GM18861 (cell line): ENCODE results near the gene CLEC2L.

Experiments used
- ATAC-seq: cut with Tn5 transposase; IDR thresholded peaks from one replicate; pipeline ENCODE4 v1.9.1; 2021; ENCODE audit not compliant: unreplicated experiment

Gene CLEC2L

DNA sequence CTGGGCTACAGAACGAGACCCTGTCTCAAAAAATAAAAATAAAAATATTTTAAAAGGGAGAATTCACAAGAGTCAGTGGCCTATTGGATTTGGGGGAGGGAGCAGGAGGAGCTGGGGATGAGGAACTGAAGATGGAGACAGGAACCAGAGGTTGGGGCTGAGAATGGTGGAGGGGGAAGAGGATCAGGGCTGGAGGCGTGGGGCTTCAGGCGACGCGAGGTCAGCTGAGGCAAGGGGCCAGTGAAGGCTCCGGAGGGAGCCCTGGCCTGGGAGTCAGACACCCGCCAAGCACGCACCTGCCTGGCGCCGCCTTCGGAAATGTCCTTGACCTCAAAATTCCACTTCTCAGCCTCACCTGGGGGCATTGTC is 671 bp upstream of the CLEC2L start:
- no peak for ATAC-seq

DNA sequence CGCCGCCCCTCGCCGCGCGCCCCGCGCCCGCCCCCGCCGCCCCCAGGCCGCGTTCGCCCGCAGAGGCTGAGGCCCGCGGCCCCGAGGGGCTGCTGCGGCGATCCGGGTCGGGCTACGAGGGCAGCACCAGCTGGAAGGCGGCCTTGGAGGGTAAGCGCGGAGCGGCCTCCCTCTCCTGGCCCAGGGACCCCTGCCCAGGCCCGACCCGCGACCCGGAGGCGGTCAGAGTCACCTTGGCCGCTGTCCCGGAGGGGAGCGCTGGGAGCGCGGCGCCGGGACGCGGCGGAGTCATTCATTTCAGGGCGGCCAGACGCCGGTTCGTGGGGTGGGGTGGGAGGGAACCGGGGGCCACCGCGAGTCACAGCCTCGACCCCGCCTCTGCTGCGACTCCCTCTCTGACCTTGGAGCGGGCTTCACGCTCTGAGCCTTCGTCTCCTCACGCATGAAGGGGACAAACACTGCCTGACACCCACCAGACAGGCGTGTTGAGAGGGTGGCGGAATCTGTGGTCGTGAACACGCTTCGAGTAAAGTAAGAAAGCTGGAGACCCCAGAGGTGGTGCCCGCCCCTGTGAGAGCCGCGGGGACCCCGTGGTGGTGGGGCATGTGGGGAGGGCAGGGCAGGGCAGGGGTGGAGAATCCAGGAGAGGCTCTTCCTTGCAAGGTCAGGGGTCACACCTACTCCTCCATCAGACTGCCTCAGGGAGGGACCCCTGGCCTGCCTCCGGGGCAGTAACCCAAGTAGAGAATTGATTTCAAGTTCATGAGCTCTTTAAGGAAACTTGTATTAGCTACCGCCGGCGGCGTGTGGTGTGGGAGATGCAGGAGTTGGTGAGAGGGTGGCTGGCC is 707 bp downstream of the CLEC2L start:
- no peak for ATAC-seq

DNA sequence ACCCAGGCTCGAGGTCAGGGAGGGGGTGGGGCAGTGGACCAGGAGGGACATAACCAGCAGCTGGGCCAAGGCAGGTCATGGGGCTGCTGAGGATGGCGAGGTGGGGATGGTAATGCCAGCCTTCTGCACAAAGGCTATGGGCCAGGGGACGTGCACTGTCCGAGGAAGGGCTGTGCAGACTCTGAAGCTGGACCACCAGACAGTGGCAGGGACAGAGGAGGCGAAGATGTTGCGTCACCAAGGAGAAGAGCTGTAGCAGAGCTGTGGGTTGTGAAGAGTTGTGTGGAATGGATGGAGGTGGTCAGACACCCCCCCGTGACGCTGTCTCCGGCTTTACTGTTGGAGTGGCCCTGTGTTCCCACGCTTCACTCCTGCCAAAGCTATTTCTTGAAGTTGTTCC is 1.8 kb downstream of the CLEC2L start:
- ATAC-seq = no peak

DNA sequence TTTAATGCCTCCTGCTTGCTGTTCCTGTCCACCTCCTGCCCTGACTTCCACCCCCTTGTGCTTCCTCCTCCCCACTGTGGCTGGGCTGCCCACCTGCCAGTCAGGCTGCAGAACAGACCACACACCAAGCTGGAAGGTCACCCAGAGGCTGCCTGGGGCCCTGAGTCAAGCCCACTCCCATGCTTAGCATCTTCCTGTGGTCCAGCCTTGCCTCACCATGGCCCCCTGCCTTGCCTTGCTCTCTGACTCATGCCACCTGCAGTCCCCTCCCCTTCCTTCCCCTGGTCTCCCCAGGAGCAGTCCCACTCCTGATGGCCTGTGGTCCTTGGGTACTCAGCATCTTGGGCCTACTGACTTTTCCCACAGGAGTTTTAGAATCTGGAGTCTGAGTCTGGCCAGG is 2.3 kb downstream of the CLEC2L start:
- ATAC-seq = no peak

DNA sequence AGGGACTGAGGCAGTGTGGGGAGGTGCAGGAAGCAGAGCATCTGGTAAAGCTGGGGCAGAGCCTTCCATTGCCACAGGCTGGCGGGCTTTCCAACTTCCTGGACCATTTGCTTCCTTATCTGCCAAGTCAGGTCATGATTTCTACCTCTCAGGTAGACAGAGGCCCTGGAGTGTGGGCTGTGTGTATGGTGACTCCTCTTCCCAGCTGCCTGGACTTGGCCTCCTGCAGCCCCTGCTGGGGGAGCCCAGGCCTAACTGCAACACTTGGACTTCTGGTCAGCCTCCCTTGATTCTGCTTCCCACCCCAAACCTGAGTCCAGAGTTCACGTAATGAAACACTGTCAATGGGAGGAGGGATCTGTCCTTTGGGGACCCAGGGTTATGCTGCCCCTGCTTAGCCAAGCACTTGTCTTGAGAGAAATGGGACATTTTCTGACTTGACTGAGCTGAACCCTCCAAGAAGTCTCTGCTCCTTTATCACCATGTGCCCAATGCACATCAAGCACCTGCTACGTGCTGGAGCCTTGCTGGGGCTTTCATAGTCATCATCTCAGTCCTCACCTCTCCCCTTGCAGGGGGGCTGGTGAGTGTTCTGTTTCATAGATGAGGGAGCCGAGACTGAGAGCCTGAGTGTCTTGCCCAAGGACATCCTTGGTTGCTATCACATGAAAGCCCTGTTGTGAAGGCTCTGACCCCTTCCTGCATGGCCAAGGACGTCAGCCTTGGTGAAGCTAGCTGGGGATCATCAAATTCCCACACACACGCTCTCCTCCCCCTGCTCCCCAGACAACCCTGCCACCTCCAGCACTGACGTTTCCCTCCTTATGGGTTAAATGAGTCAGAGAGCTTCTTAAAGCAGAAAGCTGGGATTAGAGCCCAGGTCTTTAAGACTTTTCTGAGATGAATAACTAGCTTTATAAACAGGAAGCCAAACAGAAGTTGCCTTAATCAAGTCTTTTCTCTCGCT is 3.4 kb downstream of the CLEC2L start:
- ATAC-seq = no peak

DNA sequence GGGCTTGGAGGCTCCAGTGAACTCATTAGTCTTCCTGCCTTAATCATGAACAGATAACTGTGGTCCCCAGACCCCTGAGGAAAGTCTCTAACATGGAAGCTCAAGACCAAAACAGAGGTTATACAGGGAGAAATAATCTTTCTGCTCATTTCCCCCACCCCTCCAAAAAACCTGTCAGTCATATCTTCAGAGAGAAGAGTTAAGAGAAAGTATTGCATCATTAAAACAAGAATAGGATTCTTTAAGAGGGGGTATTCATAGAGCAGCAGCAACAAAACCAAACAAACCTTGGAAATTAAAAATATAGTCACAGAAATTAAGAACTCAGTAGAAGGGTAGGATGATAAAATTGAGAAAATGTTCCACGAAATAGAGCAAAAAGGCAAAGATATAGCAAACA is 7.6 kb downstream of the CLEC2L start:
- ATAC-seq = no peak

DNA sequence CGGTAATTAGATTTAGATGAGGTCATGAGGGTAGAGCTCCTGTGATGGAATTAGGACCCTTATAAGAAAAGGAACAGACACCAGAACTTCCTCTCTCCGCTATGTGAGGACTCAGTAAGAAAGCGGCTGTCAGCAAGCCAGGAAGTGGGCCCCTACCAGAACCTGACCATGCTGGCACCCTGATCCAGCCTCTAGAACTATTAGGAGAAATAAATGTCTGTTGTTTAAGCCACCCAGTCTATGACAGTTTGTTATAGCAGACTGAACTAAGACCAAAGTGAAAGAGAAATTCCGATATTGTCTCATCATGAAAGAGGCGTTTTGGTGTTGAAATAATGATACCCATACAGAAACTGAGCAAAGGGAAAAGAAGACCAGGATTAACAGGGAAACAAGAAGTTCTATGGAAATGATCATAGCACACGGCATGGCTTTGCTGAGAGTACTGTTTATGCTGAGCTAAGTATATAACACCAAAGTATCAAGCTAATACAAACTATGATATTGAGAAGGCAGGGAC is 9.2 kb downstream of the CLEC2L start:
- no peak for ATAC-seq

DNA sequence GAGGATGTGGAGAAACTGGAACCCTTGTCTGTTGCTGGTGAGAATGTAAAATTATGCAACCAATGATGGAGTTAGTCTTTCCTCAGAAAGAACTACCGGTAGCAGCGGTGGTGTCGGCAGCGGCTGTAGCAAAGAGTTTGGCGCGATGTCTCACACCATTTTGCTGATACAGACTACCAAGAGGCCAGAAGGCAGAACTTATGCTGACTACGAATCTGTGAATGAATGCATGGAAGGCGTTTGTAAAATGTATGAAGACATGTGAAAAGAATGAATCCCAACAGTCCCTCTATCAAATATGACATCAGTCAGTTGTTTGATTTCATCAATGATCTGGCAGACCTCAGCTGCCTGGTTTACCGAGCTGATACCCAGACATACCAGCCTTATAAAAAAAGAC is 10.6 kb downstream of the CLEC2L start:
- ATAC-seq = no peak

DNA sequence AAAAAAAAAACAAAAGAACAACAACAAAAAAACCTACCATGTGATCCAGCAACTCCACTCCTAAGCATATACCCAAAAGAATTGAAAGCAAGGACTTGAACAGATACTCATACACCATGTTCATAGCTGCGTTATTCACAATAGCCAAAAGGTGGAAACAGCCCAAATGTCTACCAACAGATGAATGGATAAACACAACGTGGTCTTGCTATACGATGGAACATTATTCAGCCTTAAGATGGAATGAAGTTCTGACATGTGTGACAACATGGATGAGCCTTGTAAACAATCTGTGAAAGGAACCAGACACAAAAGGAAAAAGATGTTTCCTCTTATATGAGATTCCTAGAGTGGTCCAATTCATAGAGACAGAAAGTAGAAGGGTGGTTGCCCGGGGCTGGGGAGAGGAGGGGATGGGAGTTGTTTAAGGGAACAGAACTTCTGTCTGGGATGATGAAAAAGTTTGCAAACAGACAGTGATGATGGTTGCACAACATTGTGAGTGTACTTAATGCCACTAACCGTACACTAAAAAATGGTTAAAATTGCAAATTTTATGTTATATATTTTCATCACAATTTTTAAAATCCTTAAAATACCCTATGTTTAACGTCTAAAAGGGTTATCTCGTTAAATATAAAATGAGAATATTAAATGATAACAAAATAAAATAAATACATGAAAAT is 11.6 kb downstream of the CLEC2L start:
- no peak for ATAC-seq

DNA sequence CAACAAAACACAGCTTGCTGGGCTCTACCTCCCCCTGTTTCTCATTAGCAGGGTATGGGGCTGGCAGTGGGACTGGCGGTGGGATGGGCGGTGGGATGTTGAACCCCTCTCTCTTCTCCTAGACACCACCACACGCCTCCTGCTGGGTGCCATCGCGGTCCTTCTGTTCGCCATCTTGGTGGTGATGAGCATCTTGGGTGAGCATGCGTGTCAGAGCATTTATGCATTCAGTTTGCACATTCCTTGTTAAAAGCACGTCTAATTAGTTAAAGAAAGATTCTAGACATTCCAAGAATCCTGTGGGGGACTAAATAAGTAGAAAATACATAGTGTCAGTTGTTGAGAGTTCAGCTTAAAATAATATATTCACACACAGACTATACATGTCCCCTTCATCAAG is 12.7 kb downstream of the CLEC2L start:
- no peak for ATAC-seq

DNA sequence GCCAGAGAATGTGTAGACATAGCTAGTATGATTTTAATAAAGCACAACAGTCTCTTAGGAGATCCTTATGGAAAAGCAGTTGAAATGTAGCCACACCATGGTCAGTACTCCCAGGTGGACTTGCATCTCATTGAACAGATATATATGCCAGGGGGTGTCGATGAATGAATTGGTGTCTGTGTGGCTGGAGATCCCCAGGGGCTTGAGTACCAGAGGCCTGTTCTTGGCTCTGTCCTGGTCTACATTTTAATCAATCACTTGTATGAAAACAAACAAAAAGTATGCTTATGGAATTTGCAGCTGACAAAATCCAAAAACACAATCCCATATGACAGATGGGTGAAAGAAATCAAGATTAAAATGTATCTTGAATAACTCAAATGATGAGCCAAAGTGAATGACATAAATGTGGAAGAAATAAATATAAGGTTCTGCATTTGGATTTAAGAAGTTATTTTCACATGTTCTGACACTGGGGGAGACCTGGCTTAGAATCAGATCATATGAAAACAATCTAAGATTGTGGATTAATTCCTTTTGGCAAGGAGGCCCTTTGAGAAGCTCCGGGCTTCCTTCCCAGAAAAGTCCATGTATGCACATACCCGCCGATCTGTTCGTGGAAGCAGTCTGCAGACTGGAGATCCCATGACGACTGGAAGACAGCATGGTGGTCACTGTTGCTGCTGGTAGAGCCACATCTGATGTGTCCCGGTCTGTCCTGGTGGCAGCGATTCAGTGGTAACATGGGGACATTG is 15.6 kb downstream of the CLEC2L start:
- ATAC-seq = no peak

DNA sequence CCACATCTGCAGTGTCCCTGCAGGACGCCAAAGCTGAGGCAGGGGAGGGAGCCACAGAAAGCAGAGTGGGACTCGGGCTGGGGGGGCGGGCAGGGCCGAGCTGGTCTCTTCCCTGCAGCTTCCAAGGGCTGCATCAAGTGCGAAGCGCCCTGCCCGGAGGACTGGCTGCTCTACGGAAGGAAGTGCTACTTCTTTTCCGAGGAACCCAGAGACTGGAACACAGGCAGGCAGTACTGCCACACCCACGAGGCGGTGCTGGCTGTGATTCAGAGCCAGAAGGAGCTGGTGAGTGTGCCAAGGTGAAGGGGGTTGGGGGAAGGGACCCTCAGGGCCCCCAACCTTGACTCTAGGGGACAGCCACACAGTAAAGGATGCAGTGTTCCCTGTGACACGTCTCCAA is 16.7 kb downstream of the CLEC2L start:
- no peak for ATAC-seq

DNA sequence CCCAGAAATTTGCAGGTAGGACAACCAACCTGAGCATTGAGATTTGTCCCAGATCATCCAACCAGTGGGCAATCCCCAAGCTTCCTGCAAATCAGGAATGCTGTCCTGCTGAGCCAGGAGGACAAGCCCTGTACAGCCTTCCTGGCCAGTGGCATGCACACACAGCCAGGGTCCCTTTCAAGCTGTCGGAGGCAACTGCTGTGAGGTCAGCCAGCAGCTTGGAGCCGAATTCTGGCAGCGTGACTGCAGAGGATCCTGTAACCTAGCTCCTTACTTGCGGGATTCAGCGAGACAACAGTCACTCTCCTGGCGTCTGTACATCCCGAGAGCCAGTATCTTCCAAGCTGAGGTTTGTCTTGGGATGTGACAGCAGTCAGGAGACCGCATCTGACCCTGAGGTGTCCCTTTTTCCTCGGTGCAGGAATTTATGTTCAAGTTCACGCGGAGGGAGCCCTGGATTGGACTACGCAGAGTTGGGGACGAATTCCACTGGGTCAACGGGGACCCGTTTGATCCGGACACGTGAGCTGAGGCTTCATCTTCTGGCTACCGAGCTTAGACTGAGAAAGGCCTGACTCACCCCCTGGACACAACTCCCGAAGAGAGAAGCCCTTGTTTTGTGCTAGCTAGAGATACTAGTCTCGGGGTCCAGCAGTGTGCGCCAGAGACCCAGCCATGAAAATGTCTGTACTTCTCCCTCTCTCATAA is 18.3 kb downstream of the CLEC2L start:
- no peak for ATAC-seq

DNA sequence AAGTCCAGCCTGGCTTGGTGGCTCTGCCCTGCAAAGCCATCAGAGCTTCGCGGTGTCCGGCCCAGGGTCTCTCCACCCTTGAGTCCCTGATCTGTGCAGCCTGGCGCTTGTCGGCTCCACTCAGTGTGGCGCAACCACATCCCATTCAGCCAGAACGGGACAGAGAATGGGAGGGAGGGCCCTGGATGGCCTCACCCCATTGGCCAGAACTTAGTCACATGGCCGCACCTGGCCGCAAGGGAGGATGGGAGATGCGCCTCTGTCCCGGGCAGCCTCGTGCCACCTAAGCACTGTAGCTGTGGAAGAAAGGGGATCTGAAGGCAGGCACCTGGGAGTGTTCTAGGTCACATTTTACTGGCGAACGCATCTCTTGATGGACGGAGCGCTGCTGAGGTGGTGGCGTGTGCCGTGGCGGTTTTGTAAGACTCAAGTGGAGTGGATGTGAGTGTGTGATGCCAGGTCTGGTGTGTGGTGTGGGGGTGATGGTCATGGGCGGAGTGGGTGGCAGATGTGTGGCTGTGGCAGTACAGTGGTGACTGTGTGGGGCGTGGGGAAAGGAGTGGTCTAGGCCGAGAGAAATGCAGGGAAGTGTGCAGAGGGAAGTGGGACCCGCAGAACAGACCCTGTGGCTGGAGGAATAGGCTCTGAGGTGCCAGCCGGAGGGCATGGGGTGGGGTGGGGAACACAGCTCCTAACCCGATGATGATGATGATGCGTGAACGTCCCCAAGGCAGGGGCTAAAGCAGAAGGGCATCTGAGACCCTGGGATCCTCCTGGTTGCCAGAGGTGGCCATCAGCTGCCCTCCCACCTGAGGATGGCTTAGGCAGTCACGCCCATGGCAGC is 19.0 kb downstream of the CLEC2L start:
- no peak for ATAC-seq

DNA sequence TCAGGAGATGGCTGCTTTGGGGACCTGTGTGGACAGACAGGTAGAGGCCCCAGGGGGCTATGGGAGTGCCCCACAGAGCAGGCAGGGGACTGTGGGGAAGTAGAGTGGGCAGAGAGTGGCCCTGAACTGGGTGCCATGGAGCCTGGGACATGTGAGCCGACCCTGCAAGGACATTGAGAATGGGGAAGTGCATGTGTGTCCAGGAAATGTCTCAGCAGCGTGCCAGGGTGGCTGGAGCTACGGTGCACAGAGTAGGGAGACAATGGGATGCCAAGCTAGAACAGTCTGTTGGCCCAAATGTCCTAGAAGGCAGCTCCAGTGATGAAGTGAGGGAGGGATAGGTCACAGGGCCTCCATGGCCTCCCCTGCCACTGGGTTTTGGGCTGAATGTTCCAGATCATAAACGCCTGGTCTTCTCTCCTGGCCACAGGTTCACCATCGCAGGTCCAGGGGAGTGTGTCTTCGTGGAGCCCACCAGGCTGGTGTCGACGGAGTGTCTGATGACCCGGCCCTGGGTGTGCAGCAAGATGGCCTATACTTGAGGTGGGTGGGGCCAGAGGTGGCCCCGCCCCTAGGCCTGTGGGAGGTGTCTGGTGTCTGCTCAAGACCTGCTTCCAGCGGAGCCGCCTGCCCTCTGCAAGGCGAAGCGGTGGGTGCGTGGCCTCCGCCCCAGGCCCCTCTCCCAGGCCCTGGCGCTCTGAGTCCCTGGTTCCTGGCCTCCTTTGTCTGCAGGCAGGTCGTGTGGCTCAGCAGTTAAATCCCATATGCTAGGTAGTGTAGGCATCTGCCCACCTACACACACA is 20.5 kb downstream of the CLEC2L start:
- ATAC-seq = no peak

DNA sequence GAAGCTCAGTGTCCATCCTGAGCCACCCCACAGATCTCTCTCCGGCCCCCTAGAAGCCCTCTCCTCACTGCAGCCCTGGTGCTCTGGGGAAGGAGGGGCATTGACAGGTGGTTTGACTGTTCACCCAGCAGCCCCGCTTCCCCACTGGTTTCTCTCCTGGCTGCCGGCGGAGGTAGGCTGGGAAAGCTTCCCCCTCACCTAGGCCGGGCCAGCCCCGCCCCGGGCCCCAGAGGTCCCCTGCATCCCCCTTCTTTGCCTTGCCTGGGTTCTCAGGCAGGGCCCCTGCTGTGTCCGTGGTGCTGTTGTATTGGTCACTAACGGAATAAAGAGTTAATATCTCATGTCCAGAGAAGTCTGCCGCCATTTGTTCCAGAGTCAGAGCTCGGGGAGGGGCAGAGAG is 21.2 kb downstream of the CLEC2L start:
- ATAC-seq = no peak

DNA sequence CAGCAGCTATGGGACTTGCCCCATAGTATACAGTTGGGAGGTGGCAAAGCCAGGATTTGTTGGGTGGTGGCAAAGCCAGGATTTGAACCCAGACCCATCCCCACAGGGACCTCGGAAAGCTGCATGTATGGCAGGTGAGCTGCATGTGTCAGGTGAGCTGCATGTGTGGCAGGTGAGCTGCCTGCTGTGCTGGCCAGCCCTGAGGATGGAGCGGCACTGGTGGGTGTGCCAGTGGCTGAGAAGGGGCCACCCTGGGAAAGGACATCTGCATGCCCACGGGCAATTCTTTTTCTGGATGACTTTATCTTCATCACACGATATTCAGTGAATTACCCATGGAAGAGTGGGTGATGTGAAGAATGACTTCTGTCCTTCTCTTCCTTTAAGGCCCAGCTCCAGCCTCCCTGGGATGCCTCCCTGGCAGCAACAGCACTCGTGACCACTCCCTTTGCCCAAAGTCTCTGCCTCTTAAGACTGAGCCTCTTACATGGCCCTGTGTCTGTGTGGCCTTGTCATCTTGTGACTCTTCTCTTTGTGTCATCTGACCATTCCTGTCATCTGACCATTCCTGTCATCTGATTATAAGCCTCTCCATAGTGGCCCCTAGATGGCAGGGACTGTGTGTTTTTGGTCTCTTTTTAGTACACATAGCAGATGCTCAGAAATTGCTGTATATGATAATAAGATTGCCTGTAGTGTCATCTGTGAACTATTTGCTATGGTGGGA is 25.0 kb downstream of the CLEC2L start:
- no peak for ATAC-seq
